Activated T-helper 2 cell treated with anti-CD3 and anti-CD28 coated beads, Interferon-gamma antibody, Interleukin-2, Interleukin-4, amounts not matched to agents 10 μg/mL and 5 μg/mL and 100 μg/mL, durations not matched to agents 14 hours and 24 hours and 36 hours (primary cell): ENCODE measurements around the gene MXI1. TPM values are rescaled to one million over a fixed set of nuclear protein-coding genes. Genes with fewer than 3 reads are reported as not detected.
A peak's percentile ranks its signal among the peaks of the same experiment; 100 is the strongest.
"Not testable (repeated sequence)": the region's sequence is repeated elsewhere in the genome, so short reads cannot be mapped to it uniquely, and the experiment has no call there.

Experiments used
- DNase-seq: peaks from one replicate; pipeline ENCODE4 v3.0.0; 2021; ENCODE audit warnings: low spot score
- H3K27ac Mint-ChIP-seq: one replicate; pipeline ENCODE4 v1.8.0; 2021; ENCODE audit warnings: mixed read lengths
- H3K27me3 Mint-ChIP-seq: one replicate; pipeline ENCODE4 v1.8.0; 2021; ENCODE audit warnings: low read depth, mixed read lengths
- H3K36me3 Mint-ChIP-seq: one replicate; pipeline ENCODE4 v1.8.0; 2021; ENCODE audit warnings: low read depth, mixed read lengths
- H3K4me1 Mint-ChIP-seq: one replicate; pipeline ENCODE4 v1.8.0; 2021; ENCODE audit warnings: low read depth, mixed read lengths
- H3K4me3 Mint-ChIP-seq: one replicate; pipeline ENCODE4 v1.8.0; 2021; ENCODE audit warnings: low read depth, mild to moderate bottlenecking, moderate library complexity, mixed read lengths
- H3K9me3 Mint-ChIP-seq: one replicate; pipeline ENCODE4 v1.8.0; 2021; ENCODE audit warnings: mixed read lengths
- intact Hi-C: fragments of 100-400 bp; cut with micrococcal nuclease; formaldehyde crosslinking; loops from one replicate; pipeline ENCODE4 v1.15.1; 2023
- total RNA-seq: library from RNA; stranded (reverse); gene quantifications from 2 replicates; pipeline ENCODE4 v1.2.3, GENCODE V29; 2022

Gene MXI1
- total RNA-seq, 1 donor from 2014 or later: 14.6 TPM

DNA sequence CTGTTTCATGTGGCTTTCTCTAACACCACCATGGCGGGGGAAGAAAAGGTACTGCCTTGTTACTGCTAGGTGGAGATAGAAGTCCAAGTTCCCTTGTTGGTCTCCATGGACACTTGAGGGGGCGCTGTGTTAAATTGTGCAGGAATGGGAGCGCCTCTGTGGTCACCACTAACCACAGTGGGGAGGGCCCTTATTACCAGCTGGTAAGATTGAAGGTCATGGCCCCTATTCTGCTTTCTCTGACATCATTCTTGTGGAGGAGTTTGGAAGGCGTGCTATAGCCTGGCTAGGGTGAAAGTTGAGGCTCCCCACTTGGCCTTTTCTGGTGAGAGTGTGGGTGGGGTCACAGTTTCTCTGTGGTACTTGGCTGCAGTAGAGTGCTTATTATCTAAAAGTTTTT is 14.9 kb upstream of the MXI1 start:
- Mint-ChIP-seq H3K36me3 (no peaks in the 10 kb centered on the region), H3K27ac (no peak overlapping the region), H3K9me3 (peaks cover 5% of the 10 kb centered on the region), H3K4me1 (peaks cover 12% of the 10 kb centered on the region), H3K27me3 (peaks cover 65% of the 10 kb centered on the region), H3K4me3 (no peak overlapping the region)
- DNase-seq: no peak
- intact Hi-C loops: no loop called here

DNA sequence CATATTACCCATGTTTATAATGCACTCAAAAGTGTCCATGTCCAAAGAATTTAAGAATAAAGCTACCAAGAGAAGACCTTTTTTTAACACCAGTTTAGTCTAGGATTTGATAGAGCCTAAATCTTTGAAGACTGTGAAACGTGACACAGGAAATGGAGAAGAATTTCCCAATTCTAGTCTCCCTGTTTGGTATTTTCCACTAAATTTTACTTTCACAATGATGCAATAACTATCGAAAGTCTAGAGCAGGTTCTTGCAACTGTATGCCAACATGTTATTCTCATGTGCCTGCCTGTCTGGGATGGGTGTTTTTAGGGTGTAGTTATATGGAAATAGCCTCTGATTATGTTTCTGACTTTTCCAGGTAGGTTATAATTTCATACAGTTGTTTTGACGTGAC is 6.9 kb upstream of the MXI1 start:
- peaks cover 60% of the 10 kb centered on the region for H3K27me3 Mint-ChIP-seq
- no peak for DNase-seq
- no peaks in the 10 kb centered on the region for H3K9me3 Mint-ChIP-seq
- no peak overlapping the region for H3K4me3 Mint-ChIP-seq
- no peaks in the 10 kb centered on the region for H3K36me3 Mint-ChIP-seq
- intact Hi-C loops: no loop called here
- peaks cover 7% of the 10 kb centered on the region for H3K4me1 Mint-ChIP-seq
- no peak overlapping the region for H3K27ac Mint-ChIP-seq

- H3K27ac Mint-ChIP-seq, DNase-seq, H3K4me1 Mint-ChIP-seq, intact Hi-C loops, H3K36me3 Mint-ChIP-seq, H3K4me3 Mint-ChIP-seq, H3K9me3 Mint-ChIP-seq: not testable (repeated sequence)
- H3K27me3 Mint-ChIP-seq: peaks cover 58% of the 10 kb centered on the region
Measured at GRCh38 chr10:110201046-110201445, 6.4 kb upstream of the MXI1 start.

DNA sequence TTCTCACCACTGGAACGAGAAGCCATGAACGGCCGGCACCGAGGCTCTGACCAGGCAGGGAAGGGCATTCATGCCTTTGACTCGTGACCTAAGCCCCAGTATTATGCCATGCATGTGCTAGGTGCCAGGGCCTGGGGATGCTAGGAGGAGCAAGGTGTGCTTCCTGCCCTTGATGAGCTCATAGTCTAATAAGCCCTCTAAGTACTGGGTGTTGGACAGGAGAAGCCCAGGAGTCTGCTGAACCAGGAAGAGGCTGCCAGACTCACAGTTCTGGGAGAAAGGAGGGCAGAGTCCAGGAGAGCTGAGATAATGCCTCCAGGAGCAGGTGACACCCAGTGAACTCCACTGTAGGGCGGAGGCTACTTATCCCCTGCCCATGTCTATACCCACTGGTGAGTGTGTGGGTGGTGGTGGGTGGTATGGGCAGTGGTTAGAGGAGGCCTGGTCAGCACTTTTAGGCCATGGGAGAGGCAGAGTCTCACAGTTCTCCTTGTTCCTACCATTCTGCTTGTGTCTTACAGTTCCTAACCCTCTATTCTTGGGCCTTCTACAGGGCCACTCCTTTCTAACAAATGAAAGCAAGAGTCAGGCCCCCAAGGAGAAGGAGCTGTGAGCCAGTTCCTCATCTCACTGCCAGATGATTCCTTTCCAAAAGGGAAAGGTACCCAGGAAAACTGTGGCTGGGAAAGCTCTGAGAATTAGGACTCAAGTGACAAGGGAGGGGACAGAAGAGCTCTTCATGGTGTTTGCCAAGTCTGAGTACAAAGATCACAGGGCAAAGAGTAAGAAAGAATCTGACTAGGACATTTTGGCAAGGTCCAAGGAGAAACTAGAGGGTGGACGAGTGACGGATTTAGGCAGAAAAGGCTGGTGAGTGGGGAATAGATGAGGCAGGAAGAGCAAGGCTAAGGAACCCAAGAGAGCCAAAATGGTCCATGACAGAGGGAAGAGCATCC is 3.6 kb upstream of the MXI1 start:
- H3K36me3 Mint-ChIP-seq: no peaks in the 10 kb centered on the region

DNA sequence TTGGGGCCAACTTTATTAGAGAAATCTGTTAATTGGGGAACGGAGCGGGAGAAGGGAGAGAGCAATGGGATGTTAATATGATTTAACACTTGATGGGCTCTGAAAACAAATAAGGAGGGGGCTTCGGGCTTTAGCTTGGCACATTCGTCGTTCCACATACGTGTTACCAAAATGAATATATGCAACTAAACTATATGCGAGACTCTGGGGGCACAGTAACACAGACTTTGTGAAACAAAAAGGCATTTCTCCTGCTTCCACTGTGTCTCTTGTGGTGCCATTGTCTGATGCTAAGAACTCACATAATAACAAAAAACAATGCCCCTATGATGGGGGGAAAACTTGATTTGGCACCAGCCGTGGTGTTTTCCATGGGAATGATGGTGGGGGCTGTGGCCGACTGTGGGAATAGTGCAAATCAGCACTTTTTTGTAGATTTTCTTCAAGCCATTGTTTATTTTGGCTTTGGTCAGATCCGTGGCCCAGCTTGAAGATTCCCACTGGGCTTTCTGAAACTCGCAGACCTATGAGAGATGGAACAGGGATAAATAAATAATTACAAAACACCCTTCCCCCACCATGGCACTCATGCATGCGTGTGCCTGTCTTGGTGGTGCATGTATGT is 2.2 kb upstream of the MXI1 start:
- peaks cover 47% of the 10 kb centered on the region for H3K27me3 Mint-ChIP-seq
- no peaks in the 10 kb centered on the region for H3K9me3 Mint-ChIP-seq
- H3K4me1 Mint-ChIP-seq: peaks cover 23% of the 10 kb centered on the region
- H3K27ac Mint-ChIP-seq: no peak overlapping the region
- DNase-seq: no peak
- intact Hi-C loops: loop anchor here (5.0 kb wide), 1 partner anchor 283 kb away; the partner anchor contains the start of gene XPNPEP1
- no peaks in the 10 kb centered on the region for H3K36me3 Mint-ChIP-seq
- no peak overlapping the region for H3K4me3 Mint-ChIP-seq

More for the DNA sequence above, 3.6 kb upstream of the MXI1 start:
- Mint-ChIP-seq H3K4me1 (peaks cover 21% of the 10 kb centered on the region), H3K27ac (no peak overlapping the region), H3K27me3 (peaks cover 55% of the 10 kb centered on the region), H3K4me3 (no peak overlapping the region), H3K9me3 (no peaks in the 10 kb centered on the region)
- intact Hi-C loops: no loop called here
- no peak for DNase-seq

- intact Hi-C loops: loop anchor here (1.0 to 5.0 kb wide), 5 partner anchors 45 to 286 kb away; partner anchors contain the start of gene XPNPEP1
- Mint-ChIP-seq H3K27me3 (peaks cover 36% of the 10 kb centered on the region), H3K4me3 (peak overlapping the region; percentile 87), H3K36me3 (no peaks in the 10 kb centered on the region), H3K4me1 (peaks cover 44% of the 10 kb centered on the region), H3K27ac (peak overlapping the region; percentile 87), H3K9me3 (no peaks in the 10 kb centered on the region)
- no peak for DNase-seq
Measured at GRCh38 chr10:110207805-110208613, 604 bp downstream of the MXI1 start.

DNA sequence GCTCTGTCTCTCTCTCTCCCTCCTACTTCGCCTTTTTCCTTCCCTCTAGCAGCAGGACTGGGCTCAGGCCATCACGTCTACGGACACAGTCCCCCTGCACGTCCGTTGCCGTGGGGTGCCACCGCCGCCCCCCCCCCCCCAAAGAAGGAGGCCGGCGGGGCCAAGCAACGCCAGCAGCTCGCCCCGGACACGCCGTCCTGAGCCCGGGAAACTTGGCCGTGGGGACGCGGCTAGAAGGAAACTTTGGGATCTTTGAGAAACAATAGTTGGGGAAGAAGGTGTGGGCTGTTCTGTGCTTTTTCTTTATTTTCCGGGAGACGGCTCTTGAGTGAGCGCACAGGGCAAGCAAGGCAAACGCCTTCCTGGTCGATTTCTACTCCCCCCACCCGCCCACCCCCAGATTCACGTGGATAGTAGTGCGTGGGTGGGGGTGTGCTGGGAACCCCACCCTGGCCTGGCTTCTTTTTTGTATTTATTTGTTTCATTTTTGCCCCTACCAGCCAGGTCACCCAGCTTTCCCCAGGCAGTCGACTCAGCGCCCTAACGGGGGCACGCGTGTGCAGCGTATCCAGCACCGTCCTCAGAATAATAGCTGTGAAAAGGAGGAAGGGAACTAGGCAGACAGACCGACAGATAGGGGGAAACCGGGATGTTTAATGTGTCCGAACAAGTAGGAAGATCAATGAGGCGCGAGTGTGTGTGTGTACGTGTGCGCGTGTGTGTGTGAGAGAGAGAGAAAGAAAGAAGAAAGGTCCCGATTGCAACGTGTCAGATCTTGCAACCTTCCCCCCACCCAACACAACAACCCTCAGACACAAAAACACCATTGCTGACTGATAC is 1.4 kb downstream of the MXI1 start:
- Mint-ChIP-seq H3K4me1 (peaks cover 52% of the 10 kb centered on the region), H3K27ac (peak overlapping the region; percentile 87), H3K36me3 (peaks cover 8% of the 10 kb centered on the region), H3K9me3 (no peaks in the 10 kb centered on the region), H3K4me3 (peak overlapping the region; percentile 87), H3K27me3 (peaks cover 32% of the 10 kb centered on the region)
- intact Hi-C loops: loop anchor here (2.0 to 5.0 kb wide), 3 partner anchors 44 to 287 kb away; partner anchors contain the start of gene XPNPEP1
- DNase-seq: no peak

- intact Hi-C loops: loop anchor here (2.0 to 5.0 kb wide), 3 partner anchors 43 to 287 kb away; partner anchors contain the start of gene XPNPEP1
- DNase-seq: no peak
- Mint-ChIP-seq H3K27ac (peak overlapping the region; percentile 81), H3K4me1 (peaks cover 57% of the 10 kb centered on the region), H3K36me3 (peaks cover 10% of the 10 kb centered on the region), H3K27me3 (peaks cover 28% of the 10 kb centered on the region), H3K4me3 (peak overlapping the region; percentile 87), H3K9me3 (no peaks in the 10 kb centered on the region)
Measured at GRCh38 chr10:110209454-110209925, 2.1 kb downstream of the MXI1 start.

GRCh38 chr10:110209926-110210673 is 2.7 kb downstream of the MXI1 start:
- intact Hi-C loops: loop anchor here (2.0 to 5.0 kb wide), 6 partner anchors 43 to 292 kb away; partner anchors contain the start of genes ADD3 and XPNPEP1
- no peaks in the 10 kb centered on the region for H3K9me3 Mint-ChIP-seq
- peaks cover 10% of the 10 kb centered on the region for H3K36me3 Mint-ChIP-seq
- peak overlapping the region; percentile 89 for H3K4me3 Mint-ChIP-seq
- H3K27ac Mint-ChIP-seq: peak overlapping the region; percentile 93
- peaks cover 23% of the 10 kb centered on the region for H3K27me3 Mint-ChIP-seq
- H3K4me1 Mint-ChIP-seq: peaks cover 57% of the 10 kb centered on the region
- DNase-seq: no peak

DNA sequence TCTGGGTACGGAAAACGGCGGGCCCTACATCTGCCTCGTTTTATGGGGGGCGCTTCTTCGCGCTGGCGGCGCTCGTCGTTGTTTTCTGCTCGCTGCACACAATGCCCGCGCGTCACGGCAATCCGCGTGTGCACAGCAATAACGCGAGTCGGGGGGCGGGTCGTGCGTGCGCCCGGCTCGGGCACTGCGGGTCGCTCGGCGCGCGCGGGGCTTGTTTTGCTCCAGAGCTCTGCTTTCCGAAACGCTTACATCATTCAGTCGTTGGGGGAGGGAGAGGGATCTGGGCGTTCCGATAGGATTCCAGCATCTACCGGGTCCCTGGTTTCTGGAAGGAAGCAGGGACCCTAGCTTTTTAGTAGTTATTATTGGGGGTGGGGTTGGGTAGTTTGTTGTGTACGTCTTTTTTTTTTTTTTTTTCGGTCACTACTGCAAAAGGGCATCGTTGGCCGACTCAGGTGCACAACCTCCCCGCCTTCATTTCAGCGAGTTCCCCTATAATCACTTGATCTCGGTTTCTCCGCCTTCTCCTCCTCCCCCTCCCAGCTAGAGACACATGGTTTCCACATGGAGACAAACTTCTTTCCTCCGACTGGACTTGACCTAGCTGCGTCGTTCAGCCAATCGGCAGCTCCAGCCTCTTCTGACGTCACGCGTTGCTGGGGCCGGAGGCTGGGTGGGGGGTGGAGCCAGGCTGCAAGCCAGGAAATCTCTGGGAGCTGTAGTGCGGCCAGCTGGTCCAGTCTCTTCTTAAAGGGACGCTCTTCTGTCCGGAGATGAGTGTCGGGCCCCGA is 3.5 kb downstream of the MXI1 start:
- Mint-ChIP-seq H3K9me3 (no peaks in the 10 kb centered on the region), H3K36me3 (peaks cover 10% of the 10 kb centered on the region), H3K4me3 (peak overlapping the region; percentile 89), H3K27me3 (peaks cover 21% of the 10 kb centered on the region), H3K4me1 (peaks cover 61% of the 10 kb centered on the region), H3K27ac (peak overlapping the region; percentile 93)
- intact Hi-C loops: loop anchor here (1.0 to 5.0 kb wide), 4 partner anchors 14 to 291 kb away; partner anchors contain the start of gene ADD3
- peak; percentile 89 for DNase-seq
